Activated CD4-positive, alpha-beta T cell treated with anti-CD3 and anti-CD28 coated beads for 36 hours (primary cell): Measurements from ENCODE around the gene LRRC10. TPM values are rescaled to one million over a fixed set of nuclear protein-coding genes. Genes with fewer than 3 reads are reported as not detected.

Experiments
- ATAC-seq: fragments of 200-7000 bp; cut with Tn5 transposase; one replicate; pipeline ENCODE4 v1.10.0; 2021; ENCODE audit warnings: mild to moderate bottlenecking, moderate library complexity
- CTCF ChIA-PET: fragments of 350-600 bp; sonication (Branson Sonifier 250); formaldehyde crosslinking; loops from one replicate; lab custom pipeline; 2021; ENCODE audit warnings: antibody characterized with exemption; lab: Charles Lee
- POLR2A ChIA-PET: fragments of 350-600 bp; sonication (Branson Sonifier 250); formaldehyde crosslinking; loops from one replicate; lab custom pipeline; 2021; ENCODE audit warnings: antibody characterized with exemption, inconsistent platforms; lab: Charles Lee
- DNase-seq: peaks from one replicate; pipeline ENCODE4 v3.0.0-alpha.2; 2020
- H3K27ac Mint-ChIP-seq: one replicate; pipeline ENCODE4 v1.8.0; 2021; ENCODE audit warnings: mixed read lengths
- H3K27me3 Mint-ChIP-seq: one replicate; pipeline ENCODE4 v1.8.0; 2021; ENCODE audit warnings: mixed read lengths
- H3K36me3 Mint-ChIP-seq: one replicate; pipeline ENCODE4 v1.8.0; 2021; ENCODE audit warnings: low read depth, mixed read lengths
- H3K4me1 Mint-ChIP-seq: one replicate; pipeline ENCODE4 v1.8.0; 2021; ENCODE audit warnings: mixed read lengths
- H3K4me3 Mint-ChIP-seq: one replicate; pipeline ENCODE4 v1.8.0; 2021; ENCODE audit warnings: mild to moderate bottlenecking, moderate library complexity, mixed read lengths
- H3K9me3 Mint-ChIP-seq: one replicate; pipeline ENCODE4 v1.8.0; 2021; ENCODE audit warnings: low read depth, mixed read lengths
- intact Hi-C, 2 experiments: fragments of 100-400 bp; cut with DNase I in 1 of 2; cut with micrococcal nuclease in 1 of 2; formaldehyde crosslinking; loops; one replicate each; pipeline versions ENCODE4 v1.14.2 to v1.15.1; 2022 to 2024; cut with DNase I, micrococcal nuclease
- total RNA-seq, 2 experiments: library from RNA; stranded (reverse); gene quantifications; one replicate each; pipeline ENCODE4 v1.2.3, GENCODE V29; 2021

LRRC10 gene
- total RNA-seq, result not detected

DNA sequence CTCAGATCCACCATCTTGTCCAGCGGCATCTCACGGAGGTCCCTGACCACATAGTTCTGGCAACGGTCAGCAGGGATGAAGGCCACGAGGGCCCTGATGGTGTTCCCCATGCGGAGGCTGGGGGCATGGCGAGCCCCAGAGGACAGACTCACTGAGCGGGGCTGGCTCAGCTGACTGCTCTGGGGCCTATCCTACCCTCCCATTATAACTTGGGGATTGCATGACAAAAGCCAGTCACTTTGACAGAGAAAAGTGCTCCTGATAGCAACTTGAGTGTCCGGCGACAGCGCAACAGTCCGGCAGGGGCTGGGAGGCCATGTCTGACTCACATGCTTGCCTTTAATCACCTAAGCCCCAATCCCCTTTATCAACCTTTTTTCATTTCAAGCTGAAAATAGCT is at the start of gene LRRC10:
TSS of gene LRRC10 (minus strand) at position 179 of the 400 bp plus-strand sequence. CDS start at position 110, 69 bp downstream.
- H3K27ac Mint-ChIP-seq, result no peak within 1 kb of the TSS
- H3K9me3 Mint-ChIP-seq, result no peaks in the 10 kb centered on the region

DNA sequence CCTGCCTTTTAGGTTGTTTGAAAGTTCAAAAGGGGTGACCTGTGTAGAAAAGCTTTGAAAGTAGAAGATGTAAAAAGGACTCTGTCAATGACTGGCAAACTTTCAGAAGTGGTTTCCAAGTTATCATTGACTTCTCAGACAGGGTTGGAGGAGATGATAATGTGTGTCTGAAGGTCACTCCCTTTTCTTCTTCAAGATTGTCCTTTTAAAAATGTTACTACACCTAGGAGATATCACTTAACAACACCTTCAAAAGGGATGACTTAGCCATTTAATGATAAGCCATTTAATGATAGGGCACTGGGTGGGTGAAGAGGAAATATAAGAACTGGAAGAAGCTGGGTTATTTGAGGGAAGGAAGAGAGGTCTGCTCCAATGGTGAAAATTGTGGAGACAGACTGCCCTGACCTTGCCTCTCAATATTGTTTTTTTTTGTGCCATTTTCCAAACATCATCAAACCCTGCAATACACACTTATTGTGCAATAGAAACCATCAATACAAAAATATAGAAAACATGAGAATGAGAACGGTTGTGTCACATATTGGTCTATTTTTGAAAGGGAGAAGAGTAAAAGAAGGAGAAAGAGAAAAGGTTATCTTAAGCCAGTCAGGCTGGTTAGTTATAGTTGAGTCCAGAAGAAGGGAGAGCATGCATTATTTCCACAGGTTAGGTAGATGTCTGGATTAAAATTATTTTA is 49.6 kb upstream of the LRRC10 start:
- H3K27me3 Mint-ChIP-seq, result peaks cover 9% of the 10 kb centered on the region
- no peak overlapping the region for H3K27ac Mint-ChIP-seq
- no peak overlapping the region for H3K4me3 Mint-ChIP-seq
- H3K4me1 Mint-ChIP-seq, result no peaks in the 10 kb centered on the region
- ChIA-PET POLR2A (no interaction called here), CTCF (interaction anchor here (0.5 to 1.2 kb wide), 2 partner anchors 20 to 369 kb away, joined by 3 read pairs; no protein-coding TSS in a partner anchor)
- intact Hi-C loops, result no loop called here
- DNase-seq (no peak), ATAC-seq (no peak)
- no peaks in the 10 kb centered on the region for H3K36me3 Mint-ChIP-seq
- no peaks in the 10 kb centered on the region for H3K9me3 Mint-ChIP-seq

More for the DNA sequence above, at the start of gene LRRC10:
- ChIA-PET POLR2A (interaction anchor here (0.6 to 0.7 kb wide), 2 partner anchors 16 to 18 kb away, joined by 4 read pairs; no protein-coding TSS in a partner anchor), CTCF (interaction anchor here (0.5 to 0.6 kb wide), 4 partner anchors 37 to 342 kb away, joined by 3 to 4 read pairs (median 3); no protein-coding TSS in a partner anchor)
- no peaks in the 10 kb centered on the region for H3K4me1 Mint-ChIP-seq
- H3K4me3 Mint-ChIP-seq, result no peak within 1 kb of the TSS
- peaks cover 2% of the 10 kb centered on the region for H3K27me3 Mint-ChIP-seq
- intact Hi-C loops, result no loop called here
- no peaks in the 10 kb centered on the region for H3K36me3 Mint-ChIP-seq
- ATAC-seq (no peak), DNase-seq (no peak)

DNA sequence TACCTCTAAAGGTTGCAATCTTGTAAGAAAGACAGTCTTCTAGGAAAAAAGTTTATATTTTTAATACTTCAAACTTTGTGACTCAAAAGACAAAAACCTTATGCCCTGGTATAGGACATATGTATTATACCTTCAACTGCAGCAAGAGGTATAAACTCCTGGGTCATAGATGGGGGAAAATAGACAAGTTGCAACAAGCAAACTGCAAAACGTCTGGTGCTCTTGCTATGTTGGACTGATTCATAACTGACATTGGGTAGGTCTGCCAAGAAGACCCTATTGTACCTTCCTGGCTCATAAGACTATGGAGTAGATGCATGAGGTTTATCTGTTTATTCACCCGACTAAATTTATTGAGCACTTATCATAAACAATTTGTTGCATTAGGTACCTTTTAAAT is 47.5 kb upstream of the LRRC10 start:
- Mint-ChIP-seq H3K27me3 (peaks cover 9% of the 10 kb centered on the region), H3K4me3 (no peak overlapping the region), H3K27ac (no peak overlapping the region), H3K4me1 (no peaks in the 10 kb centered on the region), H3K9me3 (no peaks in the 10 kb centered on the region), H3K36me3 (no peaks in the 10 kb centered on the region)
- POLR2A ChIA-PET, result no interaction called here
- ATAC-seq (no peak), DNase-seq (no peak)
- intact Hi-C loops, result no loop called here
- CTCF ChIA-PET, result no interaction called here

GRCh38 chr12:69657376-69658137 is 46.9 kb upstream of the LRRC10 start:
- no peaks in the 10 kb centered on the region for H3K4me1 Mint-ChIP-seq
- no peak for ATAC-seq

GRCh38 chr12:69655616-69656340 is 45.1 kb upstream of the LRRC10 start:
- Mint-ChIP-seq H3K4me3 (no peak overlapping the region), H3K27ac (no peak overlapping the region), H3K36me3 (no peaks in the 10 kb centered on the region), H3K27me3 (peaks cover 8% of the 10 kb centered on the region), H3K9me3 (no peaks in the 10 kb centered on the region), H3K4me1 (no peaks in the 10 kb centered on the region)
- POLR2A ChIA-PET, result no interaction called here
- DNase-seq, result no peak
- intact Hi-C loops, result no loop called here
- CTCF ChIA-PET, result interaction anchor here (1.5 kb wide), 1 partner anchor 15 kb away, joined by 4 read pairs; no protein-coding TSS in a partner anchor
- no peak for ATAC-seq

More at GRCh38 chr12:69657376-69658137, 46.9 kb upstream of the LRRC10 start:
- Mint-ChIP-seq H3K27me3 (peaks cover 9% of the 10 kb centered on the region), H3K36me3 (no peaks in the 10 kb centered on the region), H3K27ac (no peak overlapping the region), H3K4me3 (no peak overlapping the region), H3K9me3 (no peaks in the 10 kb centered on the region)
- CTCF ChIA-PET, result no interaction called here
- POLR2A ChIA-PET, result no interaction called here
- intact Hi-C loops, result no loop called here
- DNase-seq, result no peak

DNA sequence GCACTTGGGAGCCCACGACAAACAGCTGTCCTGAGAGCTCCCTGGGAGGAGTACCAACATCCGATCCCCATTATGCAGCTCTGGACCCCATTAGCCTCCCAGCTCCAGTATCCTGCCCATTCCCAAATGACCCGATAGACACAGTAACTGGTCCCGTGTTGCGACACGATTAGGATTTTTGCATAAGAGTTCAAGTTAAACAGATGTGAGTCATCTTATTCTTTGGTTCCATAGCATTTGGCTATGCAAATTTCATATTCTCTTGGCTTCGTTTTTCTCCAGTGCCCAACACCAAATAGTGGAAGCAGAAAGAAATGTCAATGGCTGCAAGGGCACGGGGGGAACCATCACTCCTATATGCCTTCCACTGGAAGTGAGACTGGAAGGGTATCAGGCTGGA is 43.0 kb upstream of the LRRC10 start:
- intact Hi-C loops, result no loop called here
- Mint-ChIP-seq H3K27ac (no peak overlapping the region), H3K27me3 (peaks cover 4% of the 10 kb centered on the region), H3K4me1 (no peaks in the 10 kb centered on the region), H3K36me3 (no peaks in the 10 kb centered on the region), H3K9me3 (no peaks in the 10 kb centered on the region), H3K4me3 (no peak overlapping the region)
- POLR2A ChIA-PET, result no interaction called here
- CTCF ChIA-PET, result interaction anchor here (0.6 to 5.7 kb wide), 2 partner anchors 14 to 95 kb away, joined by 3 to 36 read pairs; no protein-coding TSS in a partner anchor
- ATAC-seq, result no peak
- no peak for DNase-seq

DNA sequence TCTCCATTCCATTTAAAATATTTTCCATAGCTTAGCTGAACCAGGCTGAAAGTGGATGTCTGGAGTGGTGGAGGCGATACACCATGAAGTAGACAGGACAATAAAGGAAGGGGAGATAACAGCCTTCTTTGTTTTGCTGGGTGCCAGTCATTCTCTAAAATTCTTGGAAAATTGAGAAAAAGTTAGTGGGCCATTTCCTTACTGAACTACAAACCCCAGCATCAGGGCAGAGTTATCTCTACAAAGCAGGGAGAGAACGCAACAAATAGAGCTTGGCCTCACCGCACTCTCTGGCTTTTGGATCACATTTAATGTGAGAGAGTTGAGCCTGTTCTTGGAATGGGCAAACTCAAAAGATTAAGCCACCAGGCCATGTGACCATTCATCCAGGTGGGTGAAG is 41.2 kb upstream of the LRRC10 start:
- Mint-ChIP-seq H3K4me3 (no peak overlapping the region), H3K36me3 (no peaks in the 10 kb centered on the region), H3K27ac (no peak overlapping the region), H3K9me3 (no peaks in the 10 kb centered on the region), H3K27me3 (peaks cover 10% of the 10 kb centered on the region), H3K4me1 (no peaks in the 10 kb centered on the region)
- ATAC-seq (no peak), DNase-seq (no peak)
- intact Hi-C loops, result no loop called here
- ChIA-PET CTCF (interaction anchor here (5.7 kb wide), 1 partner anchor 12 kb away, joined by 36 read pairs; no protein-coding TSS in a partner anchor), POLR2A (no interaction called here)

DNA sequence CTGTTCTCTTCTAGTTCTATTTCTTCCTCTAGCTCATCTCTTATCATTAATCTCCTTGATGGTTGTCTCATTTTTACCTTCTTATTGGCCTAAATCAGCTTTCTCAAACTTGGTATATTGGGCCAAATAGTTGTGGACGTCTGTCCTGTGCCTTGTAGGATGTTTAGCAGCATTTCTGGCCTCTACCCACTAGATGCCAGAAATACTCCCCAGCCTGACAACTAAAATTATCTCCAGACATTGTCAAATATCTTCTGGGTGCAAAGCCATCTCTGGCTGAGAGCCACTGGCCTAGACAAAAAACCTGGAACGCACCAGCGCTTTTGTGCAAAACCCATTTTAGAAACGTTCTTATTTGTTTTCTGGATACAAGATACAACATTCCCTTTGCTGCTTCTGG is 38.8 kb upstream of the LRRC10 start:
- peaks cover 10% of the 10 kb centered on the region for H3K27me3 Mint-ChIP-seq
- H3K36me3 Mint-ChIP-seq, result no peaks in the 10 kb centered on the region
- CTCF ChIA-PET, result interaction anchor here (0.8 to 5.7 kb wide), 2 partner anchors 10 to 184 kb away, joined by 3 to 36 read pairs; no protein-coding TSS in a partner anchor
- no peak overlapping the region for H3K4me3 Mint-ChIP-seq
- H3K9me3 Mint-ChIP-seq, result no peaks in the 10 kb centered on the region
- H3K4me1 Mint-ChIP-seq, result no peaks in the 10 kb centered on the region
- ATAC-seq (no peak), DNase-seq (no peak)
- intact Hi-C loops, result no loop called here
- POLR2A ChIA-PET, result no interaction called here
- H3K27ac Mint-ChIP-seq, result no peak overlapping the region

DNA sequence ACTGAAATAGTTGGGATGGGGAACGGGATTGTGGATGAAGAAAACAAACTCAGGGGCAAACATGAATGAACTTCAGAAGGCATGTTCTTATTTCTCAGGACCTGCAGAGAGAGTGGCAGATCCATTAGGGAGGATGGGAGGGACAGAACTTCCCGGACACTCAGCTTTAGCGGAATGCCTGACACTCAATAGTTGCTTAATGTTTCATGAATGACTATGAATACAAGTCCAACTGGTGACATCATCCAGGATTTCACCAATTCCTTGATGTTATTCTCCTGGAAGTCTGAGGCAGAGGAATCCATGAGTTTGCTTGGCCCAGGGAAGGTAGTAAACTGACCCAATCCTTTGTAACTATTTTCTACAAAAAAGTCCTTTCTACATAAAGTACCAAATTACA is 37.8 kb upstream of the LRRC10 start:
- ChIA-PET CTCF (interaction anchor here (5.7 kb wide), 1 partner anchor 9 kb away, joined by 36 read pairs; no protein-coding TSS in a partner anchor), POLR2A (no interaction called here)
- ATAC-seq (no peak), DNase-seq (no peak)
- Mint-ChIP-seq H3K27ac (no peak overlapping the region), H3K4me3 (no peak overlapping the region), H3K27me3 (peaks cover 10% of the 10 kb centered on the region), H3K9me3 (no peaks in the 10 kb centered on the region), H3K4me1 (no peaks in the 10 kb centered on the region), H3K36me3 (no peaks in the 10 kb centered on the region)
- intact Hi-C loops, result no loop called here

- DNase-seq, result no peak
- Mint-ChIP-seq H3K4me1 (no peaks in the 10 kb centered on the region), H3K9me3 (no peaks in the 10 kb centered on the region), H3K36me3 (no peaks in the 10 kb centered on the region), H3K27ac (no peak overlapping the region), H3K27me3 (peaks cover 10% of the 10 kb centered on the region), H3K4me3 (no peak overlapping the region)
- ChIA-PET POLR2A (interaction anchor here (0.7 kb wide), 1 partner anchor 17 kb away, joined by 6 read pairs; no protein-coding TSS in a partner anchor), CTCF (interaction anchor here (0.6 to 1.2 kb wide), 3 partner anchors 9 to 77 kb away, joined by 3 to 6 read pairs (median 3); no protein-coding TSS in a partner anchor)
- ATAC-seq, result no peak
- intact Hi-C loops, result no loop called here
Measured at GRCh38 chr12:69647178-69647577, 36.5 kb upstream of the LRRC10 start.

- POLR2A ChIA-PET, result no interaction called here
- ATAC-seq (no peak), DNase-seq (no peak)
- Mint-ChIP-seq H3K4me1 (no peaks in the 10 kb centered on the region), H3K9me3 (no peaks in the 10 kb centered on the region), H3K27ac (no peak overlapping the region), H3K4me3 (no peak overlapping the region), H3K27me3 (peaks cover 10% of the 10 kb centered on the region), H3K36me3 (no peaks in the 10 kb centered on the region)
- CTCF ChIA-PET, result interaction anchor here (0.8 kb wide), 1 partner anchor 280 kb away, joined by 3 read pairs; no protein-coding TSS in a partner anchor
- intact Hi-C loops, result no loop called here
Measured at GRCh38 chr12:69645031-69645430, 34.3 kb upstream of the LRRC10 start.
